Measurements from ENCODE around the gene ARRB1.

DNA sequence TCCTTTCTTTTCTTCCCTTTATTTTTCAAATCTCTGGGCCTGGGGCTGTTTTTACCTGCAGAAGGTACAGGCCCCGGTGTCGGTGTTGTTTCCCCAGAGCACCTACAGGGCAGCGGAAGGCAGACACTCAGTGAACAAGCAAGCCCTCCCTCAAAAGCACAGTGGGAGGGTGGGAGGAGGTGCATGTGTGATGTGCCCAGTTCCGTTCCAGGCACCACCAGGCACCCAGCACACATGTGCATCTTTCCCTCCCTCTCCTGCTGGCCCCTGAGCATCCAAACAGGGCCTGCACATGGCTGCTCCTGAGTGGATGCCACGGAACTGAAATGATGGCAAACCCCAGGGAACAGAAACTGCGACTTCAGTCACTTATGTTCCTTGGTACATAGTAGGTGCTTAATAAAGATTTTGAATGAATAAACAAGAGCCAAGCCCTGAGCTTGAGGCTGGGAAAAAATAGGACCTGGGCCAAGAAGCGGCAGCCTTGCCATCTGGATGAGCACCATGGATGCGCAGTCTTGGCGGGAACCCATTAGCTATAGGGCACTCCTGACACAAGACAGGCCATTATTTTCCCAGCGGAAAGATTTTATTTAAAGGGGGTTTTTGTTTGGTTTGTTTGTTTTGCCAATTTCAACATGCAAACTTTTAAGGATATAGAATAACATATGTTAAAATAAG, 47.8 kb downstream of the ARRB1 start:
- TF ChIP-seq, protein P1, sequence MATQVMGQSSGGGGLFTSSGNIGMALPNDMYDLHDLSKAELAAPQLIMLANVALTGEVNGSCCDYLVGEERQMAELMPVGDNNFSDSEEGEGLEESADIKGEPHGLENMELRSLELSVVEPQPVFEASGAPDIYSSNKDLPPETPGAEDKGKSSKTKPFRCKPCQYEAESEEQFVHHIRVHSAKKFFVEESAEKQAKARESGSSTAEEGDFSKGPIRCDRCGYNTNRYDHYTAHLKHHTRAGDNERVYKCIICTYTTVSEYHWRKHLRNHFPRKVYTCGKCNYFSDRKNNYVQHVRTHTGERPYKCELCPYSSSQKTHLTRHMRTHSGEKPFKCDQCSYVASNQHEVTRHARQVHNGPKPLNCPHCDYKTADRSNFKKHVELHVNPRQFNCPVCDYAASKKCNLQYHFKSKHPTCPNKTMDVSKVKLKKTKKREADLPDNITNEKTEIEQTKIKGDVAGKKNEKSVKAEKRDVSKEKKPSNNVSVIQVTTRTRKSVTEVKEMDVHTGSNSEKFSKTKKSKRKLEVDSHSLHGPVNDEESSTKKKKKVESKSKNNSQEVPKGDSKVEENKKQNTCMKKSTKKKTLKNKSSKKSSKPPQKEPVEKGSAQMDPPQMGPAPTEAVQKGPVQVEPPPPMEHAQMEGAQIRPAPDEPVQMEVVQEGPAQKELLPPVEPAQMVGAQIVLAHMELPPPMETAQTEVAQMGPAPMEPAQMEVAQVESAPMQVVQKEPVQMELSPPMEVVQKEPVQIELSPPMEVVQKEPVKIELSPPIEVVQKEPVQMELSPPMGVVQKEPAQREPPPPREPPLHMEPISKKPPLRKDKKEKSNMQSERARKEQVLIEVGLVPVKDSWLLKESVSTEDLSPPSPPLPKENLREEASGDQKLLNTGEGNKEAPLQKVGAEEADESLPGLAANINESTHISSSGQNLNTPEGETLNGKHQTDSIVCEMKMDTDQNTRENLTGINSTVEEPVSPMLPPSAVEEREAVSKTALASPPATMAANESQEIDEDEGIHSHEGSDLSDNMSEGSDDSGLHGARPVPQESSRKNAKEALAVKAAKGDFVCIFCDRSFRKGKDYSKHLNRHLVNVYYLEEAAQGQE (IDR thresholded peaks at IDR 0.05; ENCODE audit: insufficient read depth in 1 of 2, low read depth in 2 of 2, low read length in 2 of 2), result no peak
- TF ChIP-seq POLR2AphosphoS5 (IDR thresholded peaks at IDR 0.05; ENCODE audit: low read depth, low read length) (no peak), TAF1 (IDR thresholded peaks at IDR 0.05; ENCODE audit: borderline replicate concordance, insufficient read depth, low read length) (no peak), SIN3A (IDR thresholded peaks at IDR 0.05; ENCODE audit: borderline replicate concordance, insufficient read depth, low read length) (no peak)
